ENCODE results near the gene APOF.

The APOF gene

GRCh38 chr12:56311003-56311402, 51.7 kb downstream of the APOF start:
- no peak overlapping the region for H3K4me3 ChIP-seq (ENCODE audit: low read depth, low read length)
- no peak for TF ChIP-seq CTCF (IDR thresholded peaks at IDR 0.05; ENCODE audit: borderline replicate concordance, insufficient read depth, low read depth, low read length)

Data from GM12875 (cell line).